Duodenal mucosa (tissue), 2 donors: ENCODE data around the gene GATAD2A.

ENCODE experiments used
- H3K27ac ChIP-seq: one replicate; pipeline ENCODE4 v1.7.0; 2013; ENCODE audit warnings: low read depth, low read length
- H3K27me3 ChIP-seq, 2 donors: one replicate each; pipeline ENCODE4 v1.7.0; 2013; ENCODE audit warnings: low read length in 2 of 2, control low read depth in 1 of 2; ENCODE audit not compliant: insufficient read depth in 2 of 2, control insufficient read depth in 1 of 2
- H3K36me3 ChIP-seq, 2 donors: one replicate each; pipeline ENCODE4 v1.7.0; 2013; ENCODE audit warnings: low read length in 2 of 2, control low read depth in 1 of 2; ENCODE audit not compliant: insufficient read depth in 2 of 2, control insufficient read depth in 1 of 2
- H3K4me1 ChIP-seq, 2 donors: one replicate each; pipeline ENCODE4 v1.7.0; 2013; ENCODE audit warnings: low read length in 2 of 2, control low read depth in 1 of 2; ENCODE audit not compliant: insufficient read depth in 2 of 2, control insufficient read depth in 1 of 2
- H3K4me3 ChIP-seq, 2 donors: one replicate each; pipeline ENCODE4 v1.7.0; 2013; ENCODE audit warnings: low read length in 2 of 2, low read depth in 1 of 2
- H3K9ac ChIP-seq, 2 donors: one replicate each; pipeline ENCODE4 v1.7.0; 2013; ENCODE audit warnings: low read length in 2 of 2, low read depth in 1 of 2
- H3K9me3 ChIP-seq, 2 donors: one replicate each; pipeline ENCODE4 v1.7.0; 2013; ENCODE audit warnings: low read length in 2 of 2, control low read depth in 1 of 2; ENCODE audit not compliant: control insufficient read depth in 1 of 2

Gene GATAD2A

GRCh38 chr19:19525611-19526380, 120.3 kb downstream of the GATAD2A start:
- Histone ChIP-seq H3K27ac (no peak overlapping the region), H3K4me3 (no peak overlapping the region), H3K27me3 (no peaks in the 10 kb centered on the region), H3K4me1 (no peaks in the 10 kb centered on the region), H3K9ac (no peak overlapping the region), H3K9me3 (no peaks in the 10 kb centered on the region), H3K36me3 (peaks cover 12 to 38% of the 10 kb centered on the region in 2 donors)

GRCh38 chr19:19526581-19527370, 121.3 kb downstream of the GATAD2A start:
- H3K27me3 ChIP-seq: no peaks in the 10 kb centered on the region
- no peak overlapping the region for H3K4me3 ChIP-seq
- H3K27ac ChIP-seq: no peak overlapping the region

GRCh38 chr19:19527371-19527656, 121.8 kb downstream of the GATAD2A start:
- H3K36me3 ChIP-seq: peaks cover 9 to 37% of the 10 kb centered on the region in 2 donors
- H3K9me3 ChIP-seq: no peaks in the 10 kb centered on the region
- H3K27ac ChIP-seq: no peak overlapping the region
- no peak overlapping the region for H3K4me3 ChIP-seq
- H3K9ac ChIP-seq: no peak overlapping the region
- H3K4me1 ChIP-seq: no peaks in the 10 kb centered on the region
- no peaks in the 10 kb centered on the region for H3K27me3 ChIP-seq

More at GRCh38 chr19:19526581-19527370, 121.3 kb downstream of the GATAD2A start:
- Histone ChIP-seq H3K9me3 (no peaks in the 10 kb centered on the region), H3K4me1 (no peaks in the 10 kb centered on the region), H3K9ac (no peak overlapping the region), H3K36me3 (peaks cover 9 to 37% of the 10 kb centered on the region in 2 donors)

GRCh38 chr19:19527674-19528625, 122.5 kb downstream of the GATAD2A start:
- no peak overlapping the region for H3K9ac ChIP-seq
- no peaks in the 10 kb centered on the region for H3K27me3 ChIP-seq
- H3K9me3 ChIP-seq: no peaks in the 10 kb centered on the region
- peaks cover 9 to 37% of the 10 kb centered on the region in 2 donors for H3K36me3 ChIP-seq
- H3K27ac ChIP-seq: no peak overlapping the region
- H3K4me1 ChIP-seq: no peaks in the 10 kb centered on the region
- no peak overlapping the region for H3K4me3 ChIP-seq

GRCh38 chr19:19528721-19529490, 123.4 kb downstream of the GATAD2A start, which contains the start of gene YJEFN3:
TSS of gene YJEFN3 (plus strand) at chr19:19528911. CDS start at chr19:19528933, 22 bp downstream.
- no peaks in the 10 kb centered on the region for H3K9me3 ChIP-seq
- no peaks in the 10 kb centered on the region for H3K27me3 ChIP-seq
- no peaks in the 10 kb centered on the region for H3K4me1 ChIP-seq
- no peak within 1 kb of the TSS for H3K27ac ChIP-seq
- peaks cover 9 to 36% of the 10 kb centered on the region in 2 donors for H3K36me3 ChIP-seq
- no peak within 1 kb of the TSS for H3K9ac ChIP-seq
- H3K4me3 ChIP-seq: no peak within 1 kb of the TSS

- Histone ChIP-seq H3K36me3 (peaks cover 9 to 29% of the 10 kb centered on the region in 2 donors), H3K4me3 (no peak overlapping the region), H3K27me3 (no peaks in the 10 kb centered on the region), H3K27ac (no peak overlapping the region), H3K9me3 (no peaks in the 10 kb centered on the region), H3K4me1 (no peaks in the 10 kb centered on the region), H3K9ac (no peak overlapping the region)
These were observed 124.4 kb downstream of the GATAD2A start for GRCh38 chr19:19529783-19530422.

- H3K4me3 ChIP-seq: no peak overlapping the region
- H3K27ac ChIP-seq: no peak overlapping the region
- no peak overlapping the region for H3K9ac ChIP-seq
- no peaks in the 10 kb centered on the region for H3K27me3 ChIP-seq
- peaks cover 9 to 28% of the 10 kb centered on the region in 2 donors for H3K36me3 ChIP-seq
- no peaks in the 10 kb centered on the region for H3K4me1 ChIP-seq
- no peaks in the 10 kb centered on the region for H3K9me3 ChIP-seq
These were observed 124.9 kb downstream of the GATAD2A start for GRCh38 chr19:19530423-19530804.

GRCh38 chr19:19530889-19531288, 125.4 kb downstream of the GATAD2A start:
- no peaks in the 10 kb centered on the region for H3K27me3 ChIP-seq
- H3K36me3 ChIP-seq: peaks cover 9 to 26% of the 10 kb centered on the region in 2 donors
- no peak overlapping the region for H3K27ac ChIP-seq
- no peaks in the 10 kb centered on the region for H3K9me3 ChIP-seq
- H3K9ac ChIP-seq: no peak overlapping the region
- H3K4me3 ChIP-seq: no peak overlapping the region
- H3K4me1 ChIP-seq: no peaks in the 10 kb centered on the region
